IMR-90 (cell line): ENCODE data around the gene PDCD11. TPM values are rescaled to one million over a fixed set of nuclear protein-coding genes. Genes with fewer than 3 reads are reported as not detected.

ENCODE experiments used
- ATAC-seq: fragments of 200-7000 bp; cut with Tn5 transposase; 2 replicates; pipeline ENCODE4 v1.9.1; 2020; ENCODE audit warnings: low read depth, mild to moderate bottlenecking, moderate library complexity
- BruUV-seq: library from RNA; stranded (reverse); fragments of 400-500 nt; replicated peaks from 2 replicates; lab custom pipeline; 2021; lab: Mats Ljungman, UMichigan
- CTCF ChIA-PET: fragments of 300-600 bp; formaldehyde crosslinking; extraction: SDS; loops from one replicate; lab custom pipeline; 2021; ENCODE audit warnings: antibody characterized with exemption; lab: Yijun Ruan, JAX
- POLR2A ChIA-PET: fragments of 300-600 bp; sonication (Branson Sonifier 250); formaldehyde crosslinking; loops from one replicate; lab custom pipeline; 2022; ENCODE audit warnings: antibody characterized with exemption; ENCODE audit not compliant: unreplicated experiment; lab: Charles Lee
- DNase-seq: peaks from one replicate; pipeline ENCODE4 v3.0.0; 2013
- H2AFZ ChIP-seq: replicated peaks from 2 replicates; pipeline ENCODE3; 2013; ENCODE audit warnings: low read length, mild to moderate bottlenecking; ENCODE audit not compliant: poor library complexity
- H2AK5ac ChIP-seq: 2 replicates; pipeline ENCODE4 v1.6.1; 2013; ENCODE audit warnings: low read depth, low read length, inconsistent platforms
- H2AK9ac ChIP-seq: replicated peaks from 2 replicates; pipeline ENCODE3; 2013; ENCODE audit warnings: mild to moderate bottlenecking, low read depth, low read length, moderate library complexity; ENCODE audit not compliant: poor library complexity
- H2BK120ac ChIP-seq: 2 replicates; pipeline ENCODE4 v1.6.1; 2013; ENCODE audit warnings: low read depth, low read length, inconsistent platforms
- H2BK15ac ChIP-seq: 3 replicates; pipeline ENCODE4 v1.6.1; 2013; ENCODE audit warnings: low read depth, low read length, inconsistent platforms
- H2BK20ac ChIP-seq: 2 replicates; pipeline ENCODE4 v1.6.1; 2013; ENCODE audit warnings: low read depth, mild to moderate bottlenecking, inconsistent platforms, low read length, moderate library complexity
- H2BK5ac ChIP-seq: 2 replicates; pipeline ENCODE4 v1.6.1; 2013; ENCODE audit warnings: mild to moderate bottlenecking, low read depth, low read length, inconsistent platforms; ENCODE audit not compliant: poor library complexity, severe bottlenecking
- H3K14ac ChIP-seq: replicated peaks from 2 replicates; pipeline ENCODE4 v1.6.1; 2013; ENCODE audit warnings: low read depth, low read length, inconsistent platforms
- H3K18ac ChIP-seq: 2 replicates; pipeline ENCODE4 v1.6.1; 2013; ENCODE audit warnings: low read depth, low read length, control low read depth
- H3K23ac ChIP-seq: 2 replicates; pipeline ENCODE4 v1.6.1; 2013; ENCODE audit warnings: low read depth, low read length, inconsistent platforms
- H3K27ac ChIP-seq: 2 replicates; pipeline ENCODE4 v1.5.1; 2013; ENCODE audit warnings: mild to moderate bottlenecking, control low read depth, low read length; ENCODE audit not compliant: insufficient read depth
- H3K27me3 ChIP-seq: 2 replicates; pipeline ENCODE4 v1.6.1; 2013; ENCODE audit warnings: low read length; ENCODE audit not compliant: control insufficient read depth, insufficient read depth
- H3K36me3 ChIP-seq: 2 replicates; pipeline ENCODE4 v1.6.1; 2013; ENCODE audit warnings: low read length, mixed read lengths; ENCODE audit not compliant: control insufficient read depth, insufficient read depth
- H3K4ac ChIP-seq: 2 replicates; pipeline ENCODE4 v1.6.1; 2013; ENCODE audit warnings: low read depth, low read length, inconsistent platforms
- H3K4me1 ChIP-seq: 2 replicates; pipeline ENCODE4 v1.6.1; 2013; ENCODE audit warnings: low read length, mixed read lengths; ENCODE audit not compliant: control insufficient read depth, insufficient read depth
- H3K4me2 ChIP-seq: 2 replicates; pipeline ENCODE4 v1.6.1; 2013; ENCODE audit warnings: low read depth, mild to moderate bottlenecking, control low read depth, low read length, moderate library complexity
- H3K4me3 ChIP-seq: 2 replicates; pipeline ENCODE4 v1.5.1; 2013; ENCODE audit warnings: low read depth, mild to moderate bottlenecking, control low read depth, low read length, moderate library complexity; ENCODE audit not compliant: insufficient read depth
- H3K56ac ChIP-seq: 2 replicates; pipeline ENCODE4 v1.6.1; 2013; ENCODE audit warnings: low read length, inconsistent platforms; ENCODE audit not compliant: insufficient read depth; ENCODE audit errors: extremely low read depth
- H3K79me1 ChIP-seq, 2 experiments: 2 replicates each; pipeline ENCODE4 v1.6.1; 2013; ENCODE audit warnings: low read length in 2 of 2, inconsistent platforms in 1 of 2, low read depth in 1 of 2
- H3K9ac ChIP-seq: 2 replicates; pipeline ENCODE4 v1.6.1; 2013; ENCODE audit warnings: low read depth, low read length, control low read depth
- H3K9me1 ChIP-seq: 2 replicates; pipeline ENCODE4 v1.6.1; 2013; ENCODE audit warnings: low read length, inconsistent platforms; ENCODE audit not compliant: insufficient read depth
- H3K9me3 ChIP-seq: 2 replicates; pipeline ENCODE4 v1.6.1; 2013; ENCODE audit warnings: low read length; ENCODE audit not compliant: control insufficient read depth, insufficient read depth
- H4K20me1 ChIP-seq: 2 replicates; pipeline ENCODE4 v1.6.1; 2013; ENCODE audit warnings: low read length, inconsistent platforms; ENCODE audit not compliant: insufficient read depth
- H4K5ac ChIP-seq: 2 replicates; pipeline ENCODE4 v1.6.1; 2013; ENCODE audit warnings: mild to moderate bottlenecking, low read depth, low read length, control low read depth
- H4K8ac ChIP-seq, 2 experiments: 2 replicates each; pipeline ENCODE4 v1.6.1; 2013; ENCODE audit warnings: low read depth in 2 of 2, low read length in 2 of 2, control low read depth in 1 of 2, inconsistent platforms in 1 of 2
- H4K91ac ChIP-seq: 2 replicates; pipeline ENCODE4 v1.6.1; 2013; ENCODE audit warnings: low read depth, low read length, inconsistent platforms; ENCODE audit not compliant: insufficient read depth
- BHLHE40 ChIP-seq: fragments of 150-350 bp; IDR thresholded peaks from 2 replicates; pipeline ENCODE4 v1.6.1; 2016; ENCODE audit warnings: mild to moderate bottlenecking, low read depth, low read length
- CEBPB ChIP-seq: IDR thresholded peaks from 2 replicates; pipeline ENCODE4 v1.6.1; 2012; ENCODE audit warnings: low read depth, low read length, improper control_type of control experiment
- CHD1 ChIP-seq: IDR thresholded peaks from 2 replicates; pipeline ENCODE4 v1.6.1; 2012; ENCODE audit warnings: low read depth, low read length, improper control_type of control experiment
- CTCF ChIP-seq: conservative IDR thresholded peaks from 2 replicates; pipeline ENCODE4 v1.5.1; 2012; ENCODE audit warnings: mild to moderate bottlenecking, low read depth, low read length, improper control_type of control experiment
- ELK1 ChIP-seq: fragments of 150-350 bp; IDR thresholded peaks from 2 replicates; pipeline ENCODE4 v1.6.1; 2016; ENCODE audit warnings: low read depth, mild to moderate bottlenecking, low read length, moderate library complexity, borderline replicate concordance
- FOS ChIP-seq: fragments of 150-350 bp; IDR thresholded peaks from 2 replicates; pipeline ENCODE4 v1.6.1; 2016; ENCODE audit warnings: low read depth, low read length
- MAFK ChIP-seq: IDR thresholded peaks from 2 replicates; pipeline ENCODE4 v1.6.1; 2012; ENCODE audit warnings: low read depth, low read length, improper control_type of control experiment
- MXI1 ChIP-seq: IDR thresholded peaks from 2 replicates; pipeline ENCODE4 v1.6.1; 2012; ENCODE audit warnings: low read depth, mild to moderate bottlenecking, low read length, moderate library complexity, borderline replicate concordance
- NFE2L2 ChIP-seq: fragments of 150-350 bp; IDR thresholded peaks from 2 replicates; pipeline ENCODE4 v1.6.1; 2016; ENCODE audit warnings: low read depth, mild to moderate bottlenecking, low read length
- POLR2A ChIP-seq: IDR thresholded peaks from 2 replicates; pipeline ENCODE4 v1.6.1; 2012; ENCODE audit warnings: mild to moderate bottlenecking, low read depth, low read length
- RAD21 ChIP-seq: IDR thresholded peaks from 2 replicates; pipeline ENCODE4 v1.6.1; 2012; ENCODE audit warnings: low read length, improper control_type of control experiment
- RCOR1 ChIP-seq: IDR thresholded peaks from 2 replicates; pipeline ENCODE4 v1.6.1; 2012; ENCODE audit warnings: mild to moderate bottlenecking, low read length, improper control_type of control experiment; ENCODE audit not compliant: insufficient replicate concordance
- RFX5 ChIP-seq: IDR thresholded peaks from 2 replicates; pipeline ENCODE4 v1.8.0; 2012; ENCODE audit warnings: low read depth, mild to moderate bottlenecking, low read length, moderate library complexity
- SMC3 ChIP-seq: fragments of 150-350 bp; IDR thresholded peaks from 2 replicates; pipeline ENCODE4 v1.6.1; 2016; ENCODE audit warnings: low read depth, mild to moderate bottlenecking, antibody characterized with exemption, low read length, moderate library complexity
- USF2 ChIP-seq: fragments of 150-350 bp; IDR thresholded peaks from 2 replicates; pipeline ENCODE4 v1.6.1; 2017; ENCODE audit warnings: mild to moderate bottlenecking, antibody characterized with exemption, low read length, low read depth
- WGBS, 2 experiments: methylation state at CpG; one replicate each; pipeline versions ENCODE4 v1.1.5 to v1.1.7; 2013; ENCODE audit warnings: missing lambda C conversion rate in 2 of 2; ENCODE audit not compliant: insufficient read length in 1 of 2; ENCODE audit errors: extremely low coverage in 2 of 2; 5-methylcytosine and 5-hydroxymethylcytosine counted together
- dilution Hi-C: fragments of 300-500 bp; cut with HindIII; formaldehyde crosslinking; loops from one replicate; pipeline ENCODE4 v1.14.3; 2018; ENCODE audit warnings: low sequenced_read_pairs; ENCODE audit not compliant: unreplicated experiment
- in situ Hi-C: fragments of 300-500 bp; cut with MboI; formaldehyde crosslinking; loops from 3 replicates; pipeline ENCODE4 v1.14.3; 2019; ENCODE audit warnings: low sequenced_read_pairs, inconsistent platforms, mixed read lengths
- intact Hi-C: fragments of 100-400 bp; cut with micrococcal nuclease; formaldehyde crosslinking; loops from 2 replicates; pipeline ENCODE4 v1.10.0; 2022
- polyA plus RNA-seq, 3 experiments: library from polyadenylated mRNA; depleted of rRNA; stranded (reverse); fragments of >200 nt; gene quantifications; 2 replicates each; pipeline ENCODE4 v1.2.3, GENCODE V29; 2012; ENCODE audit warnings: low replicate concordance in 1 of 3
- total RNA-seq: library from RNA; depleted of rRNA; stranded (reverse); fragments of >200 nt; gene quantifications from 2 replicates; pipeline ENCODE4 v1.2.3, GENCODE V29; 2012

PDCD11 gene
- total and polyA plus RNA-seq, 2 of the 4 experiments (the other 2 are of a cell fraction), result 20.4 to 56.8 TPM

GRCh38 chr10:103491729-103492364 is 95.4 kb downstream of the PDCD11 start:
- H3K9me1 ChIP-seq, result peaks cover 9% of the 10 kb centered on the region; the same call in 1 of the 2 replicates
- dilution Hi-C loops (no loop called here), in situ Hi-C loops (loop anchor here (10.0 kb wide), 1 partner anchor 193 kb away; no protein-coding TSS in a partner anchor), intact Hi-C loops (no loop called here)
- no peak overlapping the region for H2BK20ac ChIP-seq
- H3K4me3 ChIP-seq, result no peak overlapping the region
- H3K27me3 ChIP-seq, result peaks cover 55% of the 10 kb centered on the region
- H3K56ac ChIP-seq, result no peak overlapping the region
- H3K4me1 ChIP-seq, result peaks cover 19% of the 10 kb centered on the region
- H2AK9ac ChIP-seq, result peak overlapping the region; percentile 33
- no peak overlapping the region for H2BK120ac ChIP-seq
- ChIA-PET CTCF (no interaction called here), POLR2A (no interaction called here)
- H3K27ac ChIP-seq, result no peak overlapping the region
- no peak overlapping the region for H2BK5ac ChIP-seq
- peak overlapping the region; percentile 7; the same call in 1 of the 2 replicates for H3K4ac ChIP-seq
- peak; percentile 81 for ATAC-seq
- H2AK5ac ChIP-seq, result peak overlapping the region; percentile 21; the same call in 1 of the 2 replicates
- no peak overlapping the region for H4K8ac ChIP-seq
- no peaks in the 10 kb centered on the region for H3K9me3 ChIP-seq
- H2BK15ac ChIP-seq, result no peak overlapping the region
- no peak overlapping the region for H3K9ac ChIP-seq
- WGBS, 2 experiments, result 25% methylated on average over 4 of the region's 7 CpGs; no CpG with 5 or more reads in 1 of the 2 experiments
- no peaks in the 10 kb centered on the region for H3K79me1 ChIP-seq
- peaks cover 16% of the 10 kb centered on the region; the same call in 1 of the 2 replicates for H4K20me1 ChIP-seq
- peak overlapping the region; percentile 68 for H2AFZ ChIP-seq
- H3K4me2 ChIP-seq, result peak overlapping the region; percentile 6; the same call in 1 of the 2 replicates
- no peak overlapping the region for H4K5ac ChIP-seq
- no TSS peak for BruUV-seq
- no peak overlapping the region for H4K91ac ChIP-seq
- no peaks in the 10 kb centered on the region for H3K36me3 ChIP-seq
- H3K14ac ChIP-seq, result no peak overlapping the region
- DNase-seq, result peak; percentile 98
- no peak overlapping the region for H3K23ac ChIP-seq
- no peak overlapping the region for H3K18ac ChIP-seq
- peak; percentile 79 for TF ChIP-seq RCOR1
- TF ChIP-seq RFX5, result no peak
- no peak for TF ChIP-seq CHD1
- peak; percentile 93 for TF ChIP-seq USF2
- TF ChIP-seq FOS, result peak; percentile 79
- no peak for TF ChIP-seq RAD21
- no peak for TF ChIP-seq NFE2L2
- TF ChIP-seq CTCF, result no peak
- TF ChIP-seq SMC3, result no peak
- no peak for TF ChIP-seq POLR2A
- TF ChIP-seq MAFK, result no peak
- peak; percentile 87; the same call in 1 of the 2 replicates for TF ChIP-seq BHLHE40
- TF ChIP-seq ELK1, result no peak
- TF ChIP-seq MXI1, result peak; percentile 39; the same call in 1 of the 2 replicates
- TF ChIP-seq CEBPB, result no peak
